ENCODE data around the gene HMOX1. TPM values are rescaled to one million over a fixed set of nuclear protein-coding genes. Genes with fewer than 3 reads are reported as not detected.

Gene HMOX1
- total and polyA plus RNA-seq, 2 of the 8 experiments (the other 6 are each of a cell fraction or from before 2014, with no cell fraction given), result 25.0 to 41.6 TPM

DNA sequence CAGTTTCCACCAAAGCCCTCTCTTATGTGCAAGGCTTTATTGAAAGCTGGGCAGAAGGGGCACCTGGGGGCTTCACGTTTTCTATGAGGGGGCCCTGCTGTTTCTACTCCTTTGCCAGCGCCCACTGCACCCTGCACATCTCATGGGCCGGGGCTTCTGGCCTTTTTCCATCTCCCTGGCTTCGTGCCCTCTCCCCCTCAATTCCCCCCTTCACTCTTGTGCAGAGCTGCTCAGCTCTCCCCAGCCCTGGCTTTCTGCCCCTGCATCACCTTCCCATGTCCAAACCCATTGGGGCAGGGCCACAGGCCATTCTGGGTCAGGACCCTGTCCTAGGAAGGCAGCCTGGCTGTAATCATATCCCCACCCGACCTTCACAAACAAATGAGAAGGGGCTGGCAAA is 55.5 kb downstream of the HMOX1 start (continued):
- TF ChIP-seq, protein P1, sequence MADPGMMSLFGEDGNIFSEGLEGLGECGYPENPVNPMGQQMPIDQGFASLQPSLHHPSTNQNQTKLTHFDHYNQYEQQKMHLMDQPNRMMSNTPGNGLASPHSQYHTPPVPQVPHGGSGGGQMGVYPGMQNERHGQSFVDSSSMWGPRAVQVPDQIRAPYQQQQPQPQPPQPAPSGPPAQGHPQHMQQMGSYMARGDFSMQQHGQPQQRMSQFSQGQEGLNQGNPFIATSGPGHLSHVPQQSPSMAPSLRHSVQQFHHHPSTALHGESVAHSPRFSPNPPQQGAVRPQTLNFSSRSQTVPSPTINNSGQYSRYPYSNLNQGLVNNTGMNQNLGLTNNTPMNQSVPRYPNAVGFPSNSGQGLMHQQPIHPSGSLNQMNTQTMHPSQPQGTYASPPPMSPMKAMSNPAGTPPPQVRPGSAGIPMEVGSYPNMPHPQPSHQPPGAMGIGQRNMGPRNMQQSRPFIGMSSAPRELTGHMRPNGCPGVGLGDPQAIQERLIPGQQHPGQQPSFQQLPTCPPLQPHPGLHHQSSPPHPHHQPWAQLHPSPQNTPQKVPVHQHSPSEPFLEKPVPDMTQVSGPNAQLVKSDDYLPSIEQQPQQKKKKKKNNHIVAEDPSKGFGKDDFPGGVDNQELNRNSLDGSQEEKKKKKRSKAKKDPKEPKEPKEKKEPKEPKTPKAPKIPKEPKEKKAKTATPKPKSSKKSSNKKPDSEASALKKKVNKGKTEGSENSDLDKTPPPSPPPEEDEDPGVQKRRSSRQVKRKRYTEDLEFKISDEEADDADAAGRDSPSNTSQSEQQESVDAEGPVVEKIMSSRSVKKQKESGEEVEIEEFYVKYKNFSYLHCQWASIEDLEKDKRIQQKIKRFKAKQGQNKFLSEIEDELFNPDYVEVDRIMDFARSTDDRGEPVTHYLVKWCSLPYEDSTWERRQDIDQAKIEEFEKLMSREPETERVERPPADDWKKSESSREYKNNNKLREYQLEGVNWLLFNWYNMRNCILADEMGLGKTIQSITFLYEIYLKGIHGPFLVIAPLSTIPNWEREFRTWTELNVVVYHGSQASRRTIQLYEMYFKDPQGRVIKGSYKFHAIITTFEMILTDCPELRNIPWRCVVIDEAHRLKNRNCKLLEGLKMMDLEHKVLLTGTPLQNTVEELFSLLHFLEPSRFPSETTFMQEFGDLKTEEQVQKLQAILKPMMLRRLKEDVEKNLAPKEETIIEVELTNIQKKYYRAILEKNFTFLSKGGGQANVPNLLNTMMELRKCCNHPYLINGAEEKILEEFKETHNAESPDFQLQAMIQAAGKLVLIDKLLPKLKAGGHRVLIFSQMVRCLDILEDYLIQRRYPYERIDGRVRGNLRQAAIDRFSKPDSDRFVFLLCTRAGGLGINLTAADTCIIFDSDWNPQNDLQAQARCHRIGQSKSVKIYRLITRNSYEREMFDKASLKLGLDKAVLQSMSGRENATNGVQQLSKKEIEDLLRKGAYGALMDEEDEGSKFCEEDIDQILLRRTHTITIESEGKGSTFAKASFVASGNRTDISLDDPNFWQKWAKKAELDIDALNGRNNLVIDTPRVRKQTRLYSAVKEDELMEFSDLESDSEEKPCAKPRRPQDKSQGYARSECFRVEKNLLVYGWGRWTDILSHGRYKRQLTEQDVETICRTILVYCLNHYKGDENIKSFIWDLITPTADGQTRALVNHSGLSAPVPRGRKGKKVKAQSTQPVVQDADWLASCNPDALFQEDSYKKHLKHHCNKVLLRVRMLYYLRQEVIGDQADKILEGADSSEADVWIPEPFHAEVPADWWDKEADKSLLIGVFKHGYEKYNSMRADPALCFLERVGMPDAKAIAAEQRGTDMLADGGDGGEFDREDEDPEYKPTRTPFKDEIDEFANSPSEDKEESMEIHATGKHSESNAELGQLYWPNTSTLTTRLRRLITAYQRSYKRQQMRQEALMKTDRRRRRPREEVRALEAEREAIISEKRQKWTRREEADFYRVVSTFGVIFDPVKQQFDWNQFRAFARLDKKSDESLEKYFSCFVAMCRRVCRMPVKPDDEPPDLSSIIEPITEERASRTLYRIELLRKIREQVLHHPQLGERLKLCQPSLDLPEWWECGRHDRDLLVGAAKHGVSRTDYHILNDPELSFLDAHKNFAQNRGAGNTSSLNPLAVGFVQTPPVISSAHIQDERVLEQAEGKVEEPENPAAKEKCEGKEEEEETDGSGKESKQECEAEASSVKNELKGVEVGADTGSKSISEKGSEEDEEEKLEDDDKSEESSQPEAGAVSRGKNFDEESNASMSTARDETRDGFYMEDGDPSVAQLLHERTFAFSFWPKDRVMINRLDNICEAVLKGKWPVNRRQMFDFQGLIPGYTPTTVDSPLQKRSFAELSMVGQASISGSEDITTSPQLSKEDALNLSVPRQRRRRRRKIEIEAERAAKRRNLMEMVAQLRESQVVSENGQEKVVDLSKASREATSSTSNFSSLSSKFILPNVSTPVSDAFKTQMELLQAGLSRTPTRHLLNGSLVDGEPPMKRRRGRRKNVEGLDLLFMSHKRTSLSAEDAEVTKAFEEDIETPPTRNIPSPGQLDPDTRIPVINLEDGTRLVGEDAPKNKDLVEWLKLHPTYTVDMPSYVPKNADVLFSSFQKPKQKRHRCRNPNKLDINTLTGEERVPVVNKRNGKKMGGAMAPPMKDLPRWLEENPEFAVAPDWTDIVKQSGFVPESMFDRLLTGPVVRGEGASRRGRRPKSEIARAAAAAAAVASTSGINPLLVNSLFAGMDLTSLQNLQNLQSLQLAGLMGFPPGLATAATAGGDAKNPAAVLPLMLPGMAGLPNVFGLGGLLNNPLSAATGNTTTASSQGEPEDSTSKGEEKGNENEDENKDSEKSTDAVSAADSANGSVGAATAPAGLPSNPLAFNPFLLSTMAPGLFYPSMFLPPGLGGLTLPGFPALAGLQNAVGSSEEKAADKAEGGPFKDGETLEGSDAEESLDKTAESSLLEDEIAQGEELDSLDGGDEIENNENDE (IDR thresholded peaks at IDR 0.05; ENCODE audit: insufficient replicate concordance, low read length), result no peak
- TF ChIP-seq CREB1 (IDR thresholded peaks at IDR 0.05) (no peak), CBX8 (IDR thresholded peaks at IDR 0.05; ENCODE audit: borderline replicate concordance, low read depth, low read length) (no peak), ATF3 (IDR thresholded peaks at IDR 0.05; ENCODE audit: insufficient read depth, low read depth, low read length) (no peak), SAP30 (IDR thresholded peaks at IDR 0.05; ENCODE audit: insufficient read depth, insufficient replicate concordance, low read length) (no peak)
